LNCaP clone FGC (cell line): Measurements from ENCODE around the gene CDK9.

Experiments
- DNase-seq: peaks from one replicate; pipeline ENCODE4 v3.0.0-alpha.2; 2011; ENCODE audit warnings: low read depth
- H3K4me3 ChIP-seq: 2 replicates; pipeline ENCODE4 v1.5.1; 2011; ENCODE audit warnings: mild to moderate bottlenecking, low read depth, low read length, control low read depth
- CTCF ChIP-seq: IDR thresholded peaks from 2 replicates; pipeline ENCODE4 v1.5.1; 2012; ENCODE audit warnings: mild to moderate bottlenecking; ENCODE audit not compliant: control insufficient read depth, insufficient read depth; ENCODE audit errors: extremely low read depth

The CDK9 gene

GRCh38 chr9:127817881-127818434 is 32.1 kb downstream of the CDK9 start:
- no peak for DNase-seq
- TF ChIP-seq CTCF = no peak
- H3K4me3 ChIP-seq = no peak overlapping the region

GRCh38 chr9:127818574-127818973 is 32.7 kb downstream of the CDK9 start:
- DNase-seq = no peak
- no peak overlapping the region for H3K4me3 ChIP-seq
- TF ChIP-seq CTCF = no peak

GRCh38 chr9:127822108-127822507 is 36.3 kb downstream of the CDK9 start:
- no peak for TF ChIP-seq CTCF
- no peak overlapping the region for H3K4me3 ChIP-seq
- DNase-seq = no peak

GRCh38 chr9:127825319-127826051 is 39.7 kb downstream of the CDK9 start:
- TF ChIP-seq CTCF = peak; percentile 41
- no peak overlapping the region for H3K4me3 ChIP-seq
- no peak for DNase-seq

- no peak for TF ChIP-seq CTCF
- DNase-seq = no peak
- no peak overlapping the region for H3K4me3 ChIP-seq
Observed at GRCh38 chr9:127826253-127826913, 40.5 kb downstream of the CDK9 start.

- no peak overlapping the region for H3K4me3 ChIP-seq
- TF ChIP-seq CTCF = no peak
- no peak for DNase-seq
Observed at GRCh38 chr9:127828262-127829031, 42.6 kb downstream of the CDK9 start.
